Stimulated activated CD4-positive, alpha-beta T cell treated with anti-CD3 and anti-CD28 coated beads, Interleukin-12 subunit alpha, Interleukin-12 subunit beta, amount 100 ng/mL, for 24 hours (primary cell): ENCODE data around the gene UBAC2.

Experiments used
- DNase-seq, 2 experiments: peaks; one replicate each; pipeline ENCODE4 v3.0.0-alpha.2; 2020; ENCODE audit warnings: low read depth in 2 of 2

Gene UBAC2

GRCh38 chr13:99311748-99312492 is 111.3 kb downstream of the UBAC2 start:
- no peak for DNase-seq

- DNase-seq = no peak
Observed at GRCh38 chr13:99312493-99312883, 111.8 kb downstream of the UBAC2 start.

- DNase-seq = no peak
Observed at GRCh38 chr13:99313501-99313900, 112.8 kb downstream of the UBAC2 start.

- DNase-seq = no peak
Observed at GRCh38 chr13:99313941-99314340, 113.3 kb downstream of the UBAC2 start.

- peak; percentile 54 to 57 for DNase-seq
Observed at GRCh38 chr13:99314640-99315176, 114.1 kb downstream of the UBAC2 start.

- DNase-seq = no peak
Observed at GRCh38 chr13:99315186-99315585, 114.5 kb downstream of the UBAC2 start.

GRCh38 chr13:99316224-99316623 is 115.6 kb downstream of the UBAC2 start:
- DNase-seq = no peak

- DNase-seq = no peak
Observed at GRCh38 chr13:99316657-99317256, 116.1 kb downstream of the UBAC2 start.

GRCh38 chr13:99320693-99321481 is 120.2 kb downstream of the UBAC2 start:
- no peak for DNase-seq

GRCh38 chr13:99321709-99322108 is 121.1 kb downstream of the UBAC2 start:
- no peak for DNase-seq

- no peak for DNase-seq
Observed at GRCh38 chr13:99322297-99323103, 121.8 kb downstream of the UBAC2 start.

GRCh38 chr13:99323488-99323887 is 122.8 kb downstream of the UBAC2 start:
- DNase-seq = no peak

GRCh38 chr13:99326012-99326411 is 125.4 kb downstream of the UBAC2 start:
- DNase-seq = no peak

GRCh38 chr13:99327126-99327525 is 126.5 kb downstream of the UBAC2 start:
- no peak for DNase-seq

GRCh38 chr13:99327761-99328160 is 127.1 kb downstream of the UBAC2 start:
- DNase-seq = no peak

- DNase-seq = no peak
Observed at GRCh38 chr13:99329477-99329876, 128.8 kb downstream of the UBAC2 start.

- DNase-seq = no peak
Observed at GRCh38 chr13:99330942-99331341, 130.3 kb downstream of the UBAC2 start.

- DNase-seq = no peak
Observed at GRCh38 chr13:99331881-99332293, 131.2 kb downstream of the UBAC2 start.

- no peak for DNase-seq
Observed at GRCh38 chr13:99332456-99332855, 131.8 kb downstream of the UBAC2 start.

GRCh38 chr13:99334221-99334620 is 133.6 kb downstream of the UBAC2 start:
- no peak for DNase-seq

- no peak for DNase-seq
Observed at GRCh38 chr13:99335087-99335486, 134.4 kb downstream of the UBAC2 start.

GRCh38 chr13:99335603-99336002 is 134.9 kb downstream of the UBAC2 start:
- DNase-seq = no peak
